ENCODE results near the gene PLRG1. TPM values are rescaled to one million over a fixed set of nuclear protein-coding genes. Genes with fewer than 3 reads are reported as not detected.
A peak's percentile ranks its signal among the peaks of the same experiment; 100 is the strongest.

Gene PLRG1
- total RNA-seq, 4 donors from 2014 or later = 30.3 to 42.4 (median 31.9) TPM

DNA sequence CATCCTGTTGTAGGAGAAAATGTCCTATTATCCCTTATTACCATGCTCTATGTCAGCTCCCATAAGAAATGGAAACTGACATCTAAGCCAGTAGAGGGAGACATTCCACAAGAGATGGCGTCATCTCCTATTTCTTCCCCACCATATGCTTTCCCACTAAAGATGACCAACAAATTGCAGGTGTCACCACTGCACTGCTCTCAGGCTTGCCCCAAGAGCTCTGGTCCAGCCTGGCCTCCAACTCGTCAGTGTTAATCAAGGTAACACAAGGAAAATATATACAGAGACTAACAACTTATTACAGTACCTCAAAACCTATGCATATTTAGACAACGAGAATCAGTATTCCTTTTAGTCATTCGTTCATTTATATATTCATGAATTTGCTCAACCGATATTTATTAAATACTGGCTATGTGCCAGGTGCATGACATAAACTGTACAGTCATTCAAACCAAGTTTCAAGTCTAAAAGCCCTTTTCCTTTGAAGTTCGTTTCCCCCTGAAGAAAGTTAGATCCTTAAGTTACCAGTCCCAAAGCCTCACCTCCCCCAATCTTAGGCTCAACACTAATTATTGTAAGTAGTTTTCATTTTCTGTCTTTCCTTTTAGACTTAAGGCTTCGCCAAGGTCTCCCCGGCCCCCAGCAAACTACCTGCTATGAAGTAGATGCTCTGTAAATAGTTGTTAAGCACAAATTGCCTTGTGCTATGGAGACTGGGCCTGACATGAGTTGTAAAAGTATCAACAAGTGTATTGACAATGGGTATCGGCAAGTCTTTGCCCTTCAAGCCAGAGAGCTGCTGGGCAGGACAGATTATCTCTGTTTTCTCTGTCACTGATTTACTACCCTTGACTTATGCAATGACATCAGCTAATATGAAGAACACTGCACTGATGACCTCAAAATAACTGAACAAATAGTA is 9.6 kb upstream of the PLRG1 start:
- WGBS, 2 donors = 52 to 61% methylated on average over 9 of the region's 9 CpGs
- intact Hi-C loops (cut with DNase I; ENCODE audit: low total_unique reads) = no loop called here
- no peak for DNase-seq (ENCODE audit: low spot score in 2 of 2)
- no peak for TF ChIP-seq POLR2A (IDR thresholded peaks at IDR 0.05)
- TF ChIP-seq, protein P1, sequence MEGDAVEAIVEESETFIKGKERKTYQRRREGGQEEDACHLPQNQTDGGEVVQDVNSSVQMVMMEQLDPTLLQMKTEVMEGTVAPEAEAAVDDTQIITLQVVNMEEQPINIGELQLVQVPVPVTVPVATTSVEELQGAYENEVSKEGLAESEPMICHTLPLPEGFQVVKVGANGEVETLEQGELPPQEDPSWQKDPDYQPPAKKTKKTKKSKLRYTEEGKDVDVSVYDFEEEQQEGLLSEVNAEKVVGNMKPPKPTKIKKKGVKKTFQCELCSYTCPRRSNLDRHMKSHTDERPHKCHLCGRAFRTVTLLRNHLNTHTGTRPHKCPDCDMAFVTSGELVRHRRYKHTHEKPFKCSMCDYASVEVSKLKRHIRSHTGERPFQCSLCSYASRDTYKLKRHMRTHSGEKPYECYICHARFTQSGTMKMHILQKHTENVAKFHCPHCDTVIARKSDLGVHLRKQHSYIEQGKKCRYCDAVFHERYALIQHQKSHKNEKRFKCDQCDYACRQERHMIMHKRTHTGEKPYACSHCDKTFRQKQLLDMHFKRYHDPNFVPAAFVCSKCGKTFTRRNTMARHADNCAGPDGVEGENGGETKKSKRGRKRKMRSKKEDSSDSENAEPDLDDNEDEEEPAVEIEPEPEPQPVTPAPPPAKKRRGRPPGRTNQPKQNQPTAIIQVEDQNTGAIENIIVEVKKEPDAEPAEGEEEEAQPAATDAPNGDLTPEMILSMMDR (IDR thresholded peaks at IDR 0.05) = no peak
- no peak overlapping the region for H3K4me3 ChIP-seq (ENCODE audit: low read depth, poor library complexity, severe bottlenecking)

DNA sequence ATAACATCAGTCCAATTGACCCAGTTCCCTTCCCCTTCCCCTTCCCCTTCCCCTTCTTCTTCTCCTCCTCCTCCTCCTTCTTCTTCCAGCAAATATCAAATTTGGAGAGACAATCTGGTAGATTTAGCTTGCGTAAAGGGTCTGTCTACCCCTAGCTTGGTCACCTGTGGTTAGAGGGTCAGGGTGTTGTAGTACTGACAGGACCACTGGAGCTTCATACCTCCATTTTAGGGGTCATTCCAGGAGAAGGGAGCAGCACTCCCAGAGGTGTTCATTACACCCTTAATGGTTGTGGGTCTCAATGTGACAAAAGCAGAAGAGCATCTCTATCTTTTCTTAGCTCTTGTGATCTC is 8.9 kb upstream of the PLRG1 start:
- intact Hi-C loops (cut with DNase I; ENCODE audit: low total_unique reads) = no loop called here
- TF ChIP-seq, protein P1 (IDR thresholded peaks at IDR 0.05) = no peak
- no peak for TF ChIP-seq POLR2A (IDR thresholded peaks at IDR 0.05)
- WGBS, 2 donors = 95 to 100% methylated on average over 1 of the region's 1 CpG
- H3K4me3 ChIP-seq (ENCODE audit: low read depth, poor library complexity, severe bottlenecking) = no peak overlapping the region
- no peak for DNase-seq (ENCODE audit: low spot score in 2 of 2)

DNA sequence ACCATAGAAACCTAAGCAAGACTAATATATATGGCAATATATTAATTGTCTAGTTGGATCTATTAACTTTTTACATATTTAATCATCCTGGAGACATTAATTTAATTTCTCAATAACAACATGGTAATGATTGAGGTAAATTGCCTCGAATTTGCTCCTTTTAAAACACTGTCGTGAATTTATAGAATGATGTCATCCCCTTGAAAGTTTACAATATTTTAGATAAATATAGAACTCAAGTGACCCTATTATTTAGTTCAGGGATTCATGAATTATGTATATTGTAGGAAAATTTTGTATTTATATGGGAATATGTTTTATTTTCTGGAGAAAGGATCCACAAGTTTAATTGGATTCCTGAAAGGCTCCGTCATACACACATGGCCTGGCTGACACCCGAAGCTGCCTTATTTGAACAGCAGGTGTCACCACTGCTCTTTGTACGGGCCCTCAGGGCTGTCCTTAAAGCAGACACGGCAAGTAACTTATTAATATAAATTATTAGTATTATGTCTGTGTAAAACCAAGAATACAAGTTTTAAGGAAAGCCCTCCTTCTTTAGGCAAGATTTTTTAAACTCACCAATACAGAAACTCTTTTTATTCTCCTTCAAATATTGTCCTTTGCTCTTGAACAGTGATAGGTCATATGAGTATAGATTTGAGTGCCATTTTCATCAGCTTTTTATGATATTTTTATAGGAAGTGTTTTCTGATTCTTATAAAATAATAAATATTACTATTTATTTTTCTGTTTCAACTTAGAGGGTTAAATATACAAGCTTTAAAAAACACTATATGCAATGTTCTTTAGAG is 1.9 kb upstream of the PLRG1 start:
- no peak overlapping the region for H3K4me3 ChIP-seq (ENCODE audit: low read depth, poor library complexity, severe bottlenecking)
- 21 to 24% methylated on average over 6 of the region's 6 CpGs for WGBS, 2 donors
- TF ChIP-seq POLR2A (IDR thresholded peaks at IDR 0.05) = no peak
- TF ChIP-seq, protein P1 (IDR thresholded peaks at IDR 0.05) = no peak
- DNase-seq (ENCODE audit: low spot score in 2 of 2) = peak; percentile 57 to 87
- intact Hi-C loops (cut with DNase I; ENCODE audit: low total_unique reads) = no loop called here

DNA sequence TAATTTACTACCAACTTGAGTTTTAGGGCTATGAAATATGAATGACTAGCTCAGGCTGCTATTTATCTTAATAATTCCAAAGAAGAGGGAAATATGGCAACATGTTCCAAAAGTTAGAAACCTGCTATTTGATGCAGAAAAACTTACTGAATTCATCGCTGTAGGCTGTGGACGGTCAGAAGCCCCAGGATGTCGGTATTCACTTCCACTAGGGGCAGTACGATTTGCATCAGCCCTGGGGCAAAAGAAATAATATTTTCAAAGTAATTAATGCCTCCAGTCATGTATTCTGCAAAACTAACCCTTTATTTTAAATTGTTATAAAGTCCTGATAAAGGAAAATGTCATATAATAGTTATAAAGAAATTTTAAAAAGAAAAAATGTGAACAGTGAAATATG is 4.5 kb downstream of the PLRG1 start:
- 90% methylated on average over 4 of the region's 4 CpGs for WGBS, 2 donors
- no peak for DNase-seq (ENCODE audit: low spot score in 2 of 2)
- H3K4me3 ChIP-seq (ENCODE audit: low read depth, poor library complexity, severe bottlenecking) = no peak overlapping the region
- TF ChIP-seq, protein P1 (IDR thresholded peaks at IDR 0.05) = no peak
- TF ChIP-seq POLR2A (IDR thresholded peaks at IDR 0.05) = no peak
- intact Hi-C loops (cut with DNase I; ENCODE audit: low total_unique reads) = no loop called here

DNA sequence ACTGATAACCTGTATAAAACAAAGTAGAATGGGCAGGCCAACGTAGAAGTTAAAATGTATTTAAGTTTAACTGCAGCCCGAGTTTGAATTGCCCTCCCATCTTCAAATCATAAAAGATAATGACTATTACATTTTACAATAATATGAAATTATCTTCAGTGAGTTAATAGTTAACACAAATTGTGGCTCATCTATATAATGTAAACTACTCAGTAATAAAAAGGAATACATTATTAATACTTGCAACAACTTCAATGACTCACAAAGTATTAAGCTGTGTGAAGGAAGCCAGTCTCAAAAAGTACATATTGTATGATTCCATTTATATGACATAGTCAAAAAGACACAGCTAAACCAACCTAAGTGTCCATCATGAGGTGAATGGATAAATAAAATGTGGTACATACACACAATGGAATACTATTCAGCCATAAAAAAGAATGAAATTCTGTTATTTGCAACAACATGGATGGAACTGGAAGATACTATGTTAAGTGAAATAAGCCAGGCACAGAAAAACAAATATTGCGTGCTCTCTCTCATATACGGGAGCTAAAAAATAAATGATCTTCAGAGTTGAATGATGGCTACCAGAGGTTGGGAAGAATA is 7.8 kb downstream of the PLRG1 start:
- no peak overlapping the region for H3K4me3 ChIP-seq (ENCODE audit: low read depth, poor library complexity, severe bottlenecking)
- no peak for DNase-seq (ENCODE audit: low spot score in 2 of 2)
- WGBS, 2 donors = 94 to 95% methylated on average over 4 of the region's 4 CpGs
- intact Hi-C loops (cut with DNase I; ENCODE audit: low total_unique reads) = no loop called here
- TF ChIP-seq POLR2A (IDR thresholded peaks at IDR 0.05) = no peak
- TF ChIP-seq, protein P1 (IDR thresholded peaks at IDR 0.05) = no peak

Measured in lower leg skin (tissue), 4 donors.